ENCODE data around the gene FLG.

DNA sequence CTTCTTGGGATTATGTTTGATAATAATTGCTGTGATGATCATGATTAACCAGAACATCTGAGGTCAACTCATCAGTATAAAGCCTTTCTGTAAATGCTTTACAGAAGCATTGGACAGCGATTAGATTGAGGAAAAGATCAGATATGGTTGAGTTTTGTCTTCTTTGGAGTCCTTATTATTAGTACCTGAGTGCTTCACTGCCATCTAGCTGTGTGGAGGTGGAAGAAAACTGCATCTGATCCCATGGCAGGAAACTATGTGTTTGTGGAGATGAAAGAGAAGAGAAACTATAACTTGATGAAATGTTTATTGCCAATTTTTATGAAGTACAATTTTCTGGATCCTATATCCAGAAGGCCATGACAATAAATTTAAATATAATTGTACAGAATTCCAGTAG lies 23.4 kb upstream of the FLG start:
- TF ChIP-seq, protein P1, sequence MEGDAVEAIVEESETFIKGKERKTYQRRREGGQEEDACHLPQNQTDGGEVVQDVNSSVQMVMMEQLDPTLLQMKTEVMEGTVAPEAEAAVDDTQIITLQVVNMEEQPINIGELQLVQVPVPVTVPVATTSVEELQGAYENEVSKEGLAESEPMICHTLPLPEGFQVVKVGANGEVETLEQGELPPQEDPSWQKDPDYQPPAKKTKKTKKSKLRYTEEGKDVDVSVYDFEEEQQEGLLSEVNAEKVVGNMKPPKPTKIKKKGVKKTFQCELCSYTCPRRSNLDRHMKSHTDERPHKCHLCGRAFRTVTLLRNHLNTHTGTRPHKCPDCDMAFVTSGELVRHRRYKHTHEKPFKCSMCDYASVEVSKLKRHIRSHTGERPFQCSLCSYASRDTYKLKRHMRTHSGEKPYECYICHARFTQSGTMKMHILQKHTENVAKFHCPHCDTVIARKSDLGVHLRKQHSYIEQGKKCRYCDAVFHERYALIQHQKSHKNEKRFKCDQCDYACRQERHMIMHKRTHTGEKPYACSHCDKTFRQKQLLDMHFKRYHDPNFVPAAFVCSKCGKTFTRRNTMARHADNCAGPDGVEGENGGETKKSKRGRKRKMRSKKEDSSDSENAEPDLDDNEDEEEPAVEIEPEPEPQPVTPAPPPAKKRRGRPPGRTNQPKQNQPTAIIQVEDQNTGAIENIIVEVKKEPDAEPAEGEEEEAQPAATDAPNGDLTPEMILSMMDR (IDR thresholded peaks at IDR 0.05): no peak
- no peak for TF ChIP-seq POLR2AphosphoS5 (IDR thresholded peaks at IDR 0.05)
